ENCODE measurements around the gene TTC33.

DNA sequence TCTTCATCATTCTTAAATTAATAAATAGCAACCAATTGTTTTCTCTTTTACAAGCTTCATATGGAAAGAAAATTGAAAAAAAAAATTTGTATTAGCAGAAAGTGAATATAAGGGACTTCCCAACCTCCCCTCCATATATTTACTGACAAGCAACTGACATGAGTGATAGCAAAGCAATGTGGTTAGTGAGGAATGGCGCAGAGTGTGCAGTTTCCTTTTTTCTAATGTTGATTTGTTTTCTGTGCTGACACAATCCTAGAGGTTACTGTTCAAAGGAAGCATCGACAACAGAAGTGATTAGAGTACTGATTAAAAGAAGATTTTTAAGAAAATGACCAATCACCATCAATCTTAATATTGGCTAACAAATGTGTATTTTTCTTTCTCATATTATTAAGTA lies 77.7 kb downstream of the TTC33 start:
- TF ChIP-seq, protein P1, sequence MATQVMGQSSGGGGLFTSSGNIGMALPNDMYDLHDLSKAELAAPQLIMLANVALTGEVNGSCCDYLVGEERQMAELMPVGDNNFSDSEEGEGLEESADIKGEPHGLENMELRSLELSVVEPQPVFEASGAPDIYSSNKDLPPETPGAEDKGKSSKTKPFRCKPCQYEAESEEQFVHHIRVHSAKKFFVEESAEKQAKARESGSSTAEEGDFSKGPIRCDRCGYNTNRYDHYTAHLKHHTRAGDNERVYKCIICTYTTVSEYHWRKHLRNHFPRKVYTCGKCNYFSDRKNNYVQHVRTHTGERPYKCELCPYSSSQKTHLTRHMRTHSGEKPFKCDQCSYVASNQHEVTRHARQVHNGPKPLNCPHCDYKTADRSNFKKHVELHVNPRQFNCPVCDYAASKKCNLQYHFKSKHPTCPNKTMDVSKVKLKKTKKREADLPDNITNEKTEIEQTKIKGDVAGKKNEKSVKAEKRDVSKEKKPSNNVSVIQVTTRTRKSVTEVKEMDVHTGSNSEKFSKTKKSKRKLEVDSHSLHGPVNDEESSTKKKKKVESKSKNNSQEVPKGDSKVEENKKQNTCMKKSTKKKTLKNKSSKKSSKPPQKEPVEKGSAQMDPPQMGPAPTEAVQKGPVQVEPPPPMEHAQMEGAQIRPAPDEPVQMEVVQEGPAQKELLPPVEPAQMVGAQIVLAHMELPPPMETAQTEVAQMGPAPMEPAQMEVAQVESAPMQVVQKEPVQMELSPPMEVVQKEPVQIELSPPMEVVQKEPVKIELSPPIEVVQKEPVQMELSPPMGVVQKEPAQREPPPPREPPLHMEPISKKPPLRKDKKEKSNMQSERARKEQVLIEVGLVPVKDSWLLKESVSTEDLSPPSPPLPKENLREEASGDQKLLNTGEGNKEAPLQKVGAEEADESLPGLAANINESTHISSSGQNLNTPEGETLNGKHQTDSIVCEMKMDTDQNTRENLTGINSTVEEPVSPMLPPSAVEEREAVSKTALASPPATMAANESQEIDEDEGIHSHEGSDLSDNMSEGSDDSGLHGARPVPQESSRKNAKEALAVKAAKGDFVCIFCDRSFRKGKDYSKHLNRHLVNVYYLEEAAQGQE (IDR thresholded peaks at IDR 0.05; ENCODE audit: low read depth) = no peak
- no peak for TF ChIP-seq EP300 (IDR thresholded peaks at IDR 0.05; ENCODE audit: borderline replicate concordance)
- no peak for TF ChIP-seq RAD21 (IDR thresholded peaks at IDR 0.05; ENCODE audit: low read depth)
- no peak for TF ChIP-seq MAX (IDR thresholded peaks at IDR 0.05)
- no peak for TF ChIP-seq TCF12 (IDR thresholded peaks at IDR 0.05; ENCODE audit: low read depth)
- TF ChIP-seq TEAD4 (IDR thresholded peaks at IDR 0.05) = no peak
- no peak for TF ChIP-seq CREB1 (IDR thresholded peaks at IDR 0.05; ENCODE audit: low read depth)
- TF ChIP-seq YY1 (IDR thresholded peaks at IDR 0.05; ENCODE audit: low read depth) = no peak
- no peak for TF ChIP-seq EGR1 (IDR thresholded peaks at IDR 0.05)
- no peak for TF ChIP-seq TAF1 (IDR thresholded peaks at IDR 0.05; ENCODE audit: low read depth)
- TF ChIP-seq CEBPB (IDR thresholded peaks at IDR 0.05) = no peak
- no peak for TF ChIP-seq NFIC (IDR thresholded peaks at IDR 0.05)
- no peak for TF ChIP-seq ZBTB7A (IDR thresholded peaks at IDR 0.05; ENCODE audit: low read depth)
